Activated T-cell treated with anti-CD3 and anti-CD28 coated beads for 24 hours (primary cell): ENCODE data around the gene SMLR1.
"Not testable (repeated sequence)": the region's sequence is repeated elsewhere in the genome, so short reads cannot be mapped to it uniquely, and the experiment has no call there.

Experiments
- DNase-seq: peaks from one replicate; pipeline ENCODE4 v3.0.0-alpha.2; 2020; ENCODE audit warnings: low read depth

Gene SMLR1

GRCh38 chr6:130827247-130828149 is at the start of gene SMLR1:
Gene SMLR1, plus strand, starts transcription at chr6:130827406. Its CDS starts 8 bp downstream, at chr6:130827414.
- no peak for DNase-seq

- DNase-seq, result no peak
These were observed 48.1 kb upstream of the SMLR1 start for GRCh38 chr6:130778946-130779657.

DNA sequence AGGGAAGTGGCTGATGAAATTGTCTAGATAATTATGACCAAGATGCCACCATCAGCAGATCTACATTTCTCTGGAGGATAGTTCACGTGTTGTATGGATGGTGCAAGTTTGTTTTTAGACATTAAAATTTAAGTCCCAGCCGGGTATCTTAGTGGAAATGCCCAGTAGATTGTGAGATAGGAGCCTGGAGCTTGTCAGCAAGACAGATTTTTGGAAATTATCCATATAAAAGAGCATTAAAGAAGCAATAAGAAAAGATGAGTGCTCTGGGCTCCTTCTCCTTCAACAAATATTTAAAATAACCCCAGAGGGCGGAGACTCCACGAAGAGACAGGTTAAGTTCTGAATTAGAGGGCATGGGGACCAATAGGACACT is 47.6 kb upstream of the SMLR1 start:
- no peak for DNase-seq

GRCh38 chr6:130780122-130780521 is 47.1 kb upstream of the SMLR1 start:
- DNase-seq, result no peak

- DNase-seq, result no peak
These were observed 45.6 kb upstream of the SMLR1 start for GRCh38 chr6:130781557-130781956.

- no peak for DNase-seq
These were observed 43.6 kb upstream of the SMLR1 start for GRCh38 chr6:130783416-130784107.

DNA sequence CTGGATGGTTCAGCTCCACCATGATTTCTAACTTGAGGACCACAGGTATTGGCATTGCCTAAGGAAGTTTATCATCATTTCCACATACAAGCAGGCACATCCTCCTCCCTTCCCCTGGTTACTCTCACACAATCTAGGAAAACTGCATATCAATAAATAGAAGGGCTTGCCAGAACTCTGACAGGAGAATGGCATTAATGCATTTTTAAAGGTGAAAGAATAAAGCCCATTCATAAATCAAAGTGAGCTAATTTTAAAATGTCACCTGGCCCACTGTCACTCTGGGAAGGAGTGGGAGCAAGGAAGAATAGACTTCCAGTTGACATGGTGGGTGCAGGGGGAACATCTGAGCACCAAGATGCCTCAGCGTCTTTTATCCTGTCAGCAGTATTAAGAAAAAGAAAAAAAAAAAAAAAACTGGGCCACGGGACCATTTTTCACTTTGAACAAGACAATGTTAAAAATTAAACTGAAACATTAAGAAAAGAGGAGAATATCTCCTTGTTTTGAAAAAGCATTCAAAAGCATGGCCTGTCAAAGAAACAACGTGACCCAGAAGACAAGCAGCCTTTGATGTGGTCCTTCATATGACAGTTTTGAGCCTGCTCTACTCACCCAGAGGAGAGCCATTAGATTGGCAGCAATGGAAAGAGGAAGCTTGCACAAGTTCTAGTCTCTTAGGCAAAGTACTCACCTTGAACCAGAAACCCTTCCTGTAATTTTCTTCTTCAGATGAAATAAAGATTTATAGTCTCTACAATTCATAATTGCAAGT is 39.3 kb upstream of the SMLR1 start:
- DNase-seq, result no peak

- no peak for DNase-seq
These were observed 38.3 kb upstream of the SMLR1 start for GRCh38 chr6:130788954-130789353.

- no peak for DNase-seq
These were observed 33.1 kb upstream of the SMLR1 start for GRCh38 chr6:130794010-130794697.

DNA sequence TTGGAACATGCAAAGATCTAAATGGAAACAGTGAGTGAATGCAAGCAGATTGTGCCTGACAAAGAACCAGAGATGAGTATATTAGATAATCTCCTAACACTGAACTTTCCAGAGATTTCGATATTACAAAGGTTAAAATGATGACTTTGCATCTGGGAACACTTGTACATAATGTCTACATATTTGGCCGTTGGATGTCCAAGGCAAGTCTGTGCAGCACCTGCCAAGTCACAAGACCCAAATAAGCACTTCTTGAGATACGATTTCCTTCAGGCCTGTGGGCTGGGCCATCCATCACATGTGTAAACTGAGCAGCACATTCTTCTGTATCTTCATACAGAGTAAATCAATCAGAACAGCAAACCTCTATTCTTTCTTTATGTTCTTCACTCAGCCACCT is 32.5 kb upstream of the SMLR1 start:
- DNase-seq, result no peak

- no peak for DNase-seq
These were observed 30.8 kb upstream of the SMLR1 start for GRCh38 chr6:130796313-130796905.

DNA sequence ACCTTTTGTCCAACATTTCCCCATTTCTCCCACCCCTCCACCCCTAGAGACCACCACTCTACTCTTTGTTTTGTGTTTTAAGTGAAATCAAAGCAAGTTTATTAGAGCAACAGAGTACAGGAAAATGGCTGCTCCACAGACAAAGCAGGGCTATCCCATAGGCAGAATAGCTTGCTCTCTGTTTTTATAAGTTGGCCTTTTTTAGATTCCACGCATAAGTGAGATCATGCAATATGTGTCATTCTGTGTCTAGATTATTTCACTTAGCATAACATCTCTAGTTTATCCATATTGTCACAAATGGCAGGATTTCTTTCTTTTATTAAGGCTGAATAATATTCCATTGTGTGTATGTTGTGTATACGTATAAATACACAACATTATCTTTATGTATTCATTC is 30.1 kb upstream of the SMLR1 start:
- no peak for DNase-seq

- DNase-seq, result not testable (repeated sequence)
These were observed 25.8 kb upstream of the SMLR1 start for GRCh38 chr6:130801368-130801767.

GRCh38 chr6:130810307-130811030 is 16.7 kb upstream of the SMLR1 start:
- no peak for DNase-seq

DNA sequence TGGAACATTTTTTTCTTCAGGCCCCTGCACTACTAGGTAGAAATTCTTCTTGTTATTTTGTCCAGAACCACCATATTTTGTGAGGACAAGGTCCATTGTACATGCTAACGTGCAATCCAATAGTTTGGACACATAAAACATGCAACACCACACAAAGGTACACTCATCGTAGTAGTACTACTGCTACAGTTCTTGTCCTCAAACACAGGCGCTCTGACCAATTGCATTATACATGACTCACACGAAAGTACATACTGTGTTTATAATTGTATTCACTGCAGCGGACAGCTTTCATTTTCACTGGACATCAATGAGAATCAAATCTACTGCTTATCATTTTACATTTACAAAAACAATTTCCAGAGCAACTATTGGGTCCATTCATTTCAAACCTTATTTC is 15.3 kb upstream of the SMLR1 start:
- DNase-seq, result no peak

DNA sequence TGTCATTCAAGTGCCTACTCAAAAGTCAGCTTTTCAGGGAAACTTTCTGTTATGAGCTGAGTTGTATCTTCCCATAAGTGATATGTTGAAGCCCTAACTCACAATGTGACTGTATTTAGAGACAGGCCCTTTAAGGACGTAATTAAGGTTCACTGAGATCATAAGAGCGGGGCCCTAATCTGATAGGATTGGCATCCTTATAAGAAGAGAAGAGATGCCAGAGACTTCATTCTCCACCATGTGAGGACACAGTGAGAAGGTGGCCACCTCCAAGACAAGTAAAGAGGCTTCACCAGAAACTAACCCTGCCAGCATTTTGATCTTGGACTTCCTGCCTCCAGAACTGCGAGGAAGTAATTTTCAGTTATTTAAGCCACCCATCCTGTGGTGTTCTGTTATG is 12.7 kb upstream of the SMLR1 start:
- DNase-seq, result no peak

DNA sequence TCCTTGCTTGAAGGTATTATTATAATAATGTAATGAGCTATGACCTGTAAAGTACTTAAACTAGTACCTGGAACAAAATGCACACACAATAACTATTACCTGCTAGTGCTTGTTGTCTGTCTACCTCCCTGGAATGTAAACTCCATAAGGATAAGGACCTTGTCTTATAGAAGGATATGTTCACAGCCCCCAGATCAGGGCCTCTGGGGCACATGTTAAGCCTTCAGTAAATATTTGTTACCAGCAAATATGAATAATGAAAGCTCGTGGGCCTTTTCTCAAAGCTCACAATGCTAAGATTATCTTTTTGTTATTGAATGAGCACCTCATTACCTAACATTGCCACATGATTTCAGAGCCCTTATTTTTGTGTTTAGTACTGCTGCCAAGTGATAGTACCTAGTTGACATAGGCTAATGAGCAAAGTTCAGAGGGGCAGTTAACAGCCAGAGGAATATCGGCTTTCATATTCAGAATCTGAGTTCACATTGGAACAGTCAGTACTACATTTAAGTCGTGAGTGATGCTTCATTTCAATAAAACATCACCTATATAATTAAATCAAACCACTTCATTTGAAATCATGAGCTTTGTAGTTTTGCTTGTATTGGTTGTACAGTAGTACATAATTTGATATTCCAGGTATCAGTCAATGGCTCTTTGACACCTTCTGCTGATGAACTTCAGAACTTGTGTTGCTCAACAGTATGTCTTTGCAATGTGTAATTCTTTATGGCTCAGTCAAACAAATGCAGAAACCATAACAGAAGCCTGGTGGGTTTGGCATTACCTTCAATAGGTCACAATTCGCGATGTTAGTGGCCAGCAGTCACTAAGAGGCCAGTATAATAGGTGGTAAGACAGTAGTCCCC is 11.8 kb upstream of the SMLR1 start:
- no peak for DNase-seq

DNA sequence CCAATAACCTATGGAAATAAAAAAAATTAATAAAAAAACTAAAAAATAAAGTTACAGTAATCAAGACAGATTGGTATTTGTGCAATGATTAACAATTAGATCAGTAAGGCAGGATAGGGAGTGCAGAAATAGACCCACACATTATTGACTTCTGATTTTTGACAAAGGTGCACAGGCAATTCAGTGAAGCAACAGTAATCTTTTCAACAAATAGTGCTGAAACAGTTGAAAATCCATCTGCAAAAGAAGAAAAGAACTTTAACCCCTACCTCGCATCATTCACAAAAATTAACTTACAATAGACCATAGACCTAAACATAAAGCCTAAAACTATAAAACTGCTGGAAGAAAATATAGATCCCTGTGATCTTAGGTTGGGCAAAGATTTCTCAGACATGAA is 4.5 kb upstream of the SMLR1 start:
- no peak for DNase-seq

GRCh38 chr6:130824978-130825694 is 2.1 kb upstream of the SMLR1 start:
- no peak for DNase-seq
